OCI-LY1 (cell line): ENCODE measurements around the gene MAF.

Experiments
- H2AFZ ChIP-seq: fragments of 200-600 bp; sonication (generic), shearing (Covaris generic); 2 replicates; pipeline ENCODE4 v1.6.0; 2014; ENCODE audit warnings: antibody characterized with exemption, mild to moderate bottlenecking, low read length
- H3F3A ChIP-seq: fragments of 200-600 bp; sonication (generic), shearing (Covaris generic); 2 replicates; pipeline ENCODE4 v1.6.0; 2014; ENCODE audit warnings: mild to moderate bottlenecking, antibody characterized with exemption, low read length, moderate library complexity; ENCODE audit not compliant: insufficient read depth
- H3K27ac ChIP-seq: fragments of 200-600 bp; sonication (generic); 2 replicates; pipeline ENCODE4 v1.5.1; 2014; ENCODE audit warnings: low read length, mixed run types, mild to moderate bottlenecking, low read depth; ENCODE audit not compliant: poor library complexity, severe bottlenecking
- H3K27me3 ChIP-seq: fragments of 200-600 bp; sonication (generic); 2 replicates; pipeline ENCODE4 v1.6.0; 2014; ENCODE audit warnings: antibody characterized with exemption, mild to moderate bottlenecking, low read length, moderate library complexity; ENCODE audit not compliant: insufficient read depth
- H3K36me3 ChIP-seq: fragments of 200-600 bp; sonication (generic); 2 replicates; pipeline ENCODE4 v1.6.1; 2014; ENCODE audit warnings: mild to moderate bottlenecking, antibody characterized with exemption, low read length, moderate library complexity, mixed read lengths; ENCODE audit not compliant: insufficient read depth
- H3K4me1 ChIP-seq: fragments of 200-600 bp; sonication (generic); 2 replicates; pipeline ENCODE4 v1.5.1; 2014; ENCODE audit warnings: mild to moderate bottlenecking, low read length, moderate library complexity; ENCODE audit not compliant: insufficient read depth, severe bottlenecking
- H3K4me2 ChIP-seq: fragments of 200-600 bp; sonication (generic), shearing (Covaris generic); 2 replicates; pipeline ENCODE4 v1.6.1; 2014; ENCODE audit warnings: low read length
- H3K4me3 ChIP-seq: fragments of 200-600 bp; sonication (generic); 2 replicates; pipeline ENCODE4 v1.5.1; 2014; ENCODE audit warnings: low read length, low read depth, mild to moderate bottlenecking, mixed read lengths; ENCODE audit not compliant: poor library complexity, severe bottlenecking
- H3K79me2 ChIP-seq: fragments of 200-600 bp; shearing (Covaris generic); 2 replicates; pipeline ENCODE4 v1.6.1; 2016; ENCODE audit warnings: mixed run types, low read length, mixed read lengths; ENCODE audit not compliant: insufficient read depth
- H3K9ac ChIP-seq: fragments of 200-600 bp; sonication (generic), shearing (Covaris generic); 2 replicates; pipeline ENCODE4 v1.6.1; 2014; ENCODE audit warnings: mild to moderate bottlenecking, low read length, mixed read lengths
- H3K9me2 ChIP-seq: fragments of 200-600 bp; sonication (generic), shearing (Covaris generic); 2 replicates; pipeline ENCODE4 v1.6.1; 2014; ENCODE audit warnings: low read depth, mild to moderate bottlenecking, low read length, mixed read lengths
- H3K9me3 ChIP-seq: fragments of 200-600 bp; shearing (Covaris generic); 2 replicates; pipeline ENCODE4 v1.6.1; 2014; ENCODE audit warnings: low read length, mixed read lengths
- H4K20me1 ChIP-seq: fragments of 200-600 bp; sonication (generic), shearing (Covaris generic); 2 replicates; pipeline ENCODE4 v1.6.0; 2016; ENCODE audit warnings: mild to moderate bottlenecking, low read length; ENCODE audit not compliant: insufficient read depth
- CTCF ChIP-seq: fragments of 200-600 bp; sonication (generic), shearing (Covaris generic); IDR thresholded peaks from 2 replicates; pipeline ENCODE4 v1.5.1; 2017; ENCODE audit warnings: mild to moderate bottlenecking, antibody characterized with exemption, low read length, moderate library complexity, mixed read lengths
- EZH2 ChIP-seq: fragments of 200-600 bp; sonication (generic), shearing (Covaris generic); IDR thresholded peaks from 2 replicates; pipeline ENCODE4 v1.8.0; 2017; ENCODE audit warnings: borderline replicate concordance, mixed run types, mild to moderate bottlenecking, antibody characterized with exemption, low read length, moderate library complexity, mixed read lengths

The MAF gene

DNA sequence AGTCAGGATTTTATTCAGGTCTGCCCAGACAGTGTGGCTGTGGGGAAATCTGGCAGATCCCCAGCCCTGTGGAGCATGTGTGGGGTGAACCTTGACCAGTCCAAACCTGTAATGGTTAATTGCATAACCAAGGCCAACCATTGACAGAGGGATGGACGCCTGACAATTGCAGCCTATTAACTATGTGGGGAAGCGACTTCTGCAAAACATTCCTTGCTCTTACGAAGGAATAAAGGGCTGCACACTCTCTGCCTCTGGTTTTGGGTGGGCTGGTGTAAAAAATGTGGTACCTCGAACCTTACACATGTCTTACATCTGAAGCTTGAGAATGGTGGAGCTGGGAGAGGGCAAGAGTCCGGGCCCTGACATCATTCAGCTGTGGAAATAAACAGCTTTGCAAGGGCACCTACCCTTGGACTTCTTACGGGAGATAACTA lies 35.8 kb downstream of the MAF start:
- Histone ChIP-seq H3K36me3 (no peaks in the 10 kb centered on the region), H3K9me2 (no peaks in the 10 kb centered on the region), H3K27me3 (no peaks in the 10 kb centered on the region), H3F3A (no peaks in the 10 kb centered on the region), H3K9ac (no peak overlapping the region), H3K4me2 (no peak overlapping the region), H3K27ac (no peak overlapping the region), H3K9me3 (no peaks in the 10 kb centered on the region), H4K20me1 (no peaks in the 10 kb centered on the region), H3K4me1 (no peaks in the 10 kb centered on the region), H3K4me3 (no peak overlapping the region), H2AFZ (no peak overlapping the region), H3K79me2 (no peaks in the 10 kb centered on the region)
- TF ChIP-seq EZH2 (no peak), CTCF (no peak)

DNA sequence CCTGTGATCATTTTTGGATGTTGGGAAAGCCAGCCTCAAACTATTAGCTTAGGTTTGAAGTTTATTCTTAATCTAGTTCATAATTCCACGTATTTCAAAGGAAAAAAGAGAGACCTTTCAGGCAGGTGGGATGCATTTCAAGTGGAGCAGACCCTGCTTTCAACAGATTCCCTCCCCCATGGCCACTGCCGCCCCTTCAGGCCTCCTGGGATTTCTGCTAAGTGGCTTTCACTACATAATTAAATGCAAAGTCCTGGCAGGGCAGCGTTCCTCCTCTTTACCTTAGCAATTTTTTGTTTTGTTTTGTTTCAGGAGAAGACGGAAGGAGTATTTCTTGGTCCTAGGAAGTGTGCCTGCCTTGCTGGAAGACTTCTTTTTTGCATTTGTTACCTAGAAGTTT lies 36.6 kb downstream of the MAF start:
- H3K27me3 ChIP-seq, result no peaks in the 10 kb centered on the region
- TF ChIP-seq CTCF (no peak), EZH2 (no peak)
- H3K79me2 ChIP-seq, result no peaks in the 10 kb centered on the region
- H2AFZ ChIP-seq, result no peak overlapping the region
- H3K4me1 ChIP-seq, result no peaks in the 10 kb centered on the region
- no peaks in the 10 kb centered on the region for H3F3A ChIP-seq
- no peak overlapping the region for H3K27ac ChIP-seq
- H3K9me2 ChIP-seq, result no peaks in the 10 kb centered on the region
- no peaks in the 10 kb centered on the region for H3K9me3 ChIP-seq
- no peaks in the 10 kb centered on the region for H4K20me1 ChIP-seq
- no peak overlapping the region for H3K4me3 ChIP-seq
- no peaks in the 10 kb centered on the region for H3K36me3 ChIP-seq
- no peak overlapping the region for H3K4me2 ChIP-seq
- no peak overlapping the region for H3K9ac ChIP-seq

DNA sequence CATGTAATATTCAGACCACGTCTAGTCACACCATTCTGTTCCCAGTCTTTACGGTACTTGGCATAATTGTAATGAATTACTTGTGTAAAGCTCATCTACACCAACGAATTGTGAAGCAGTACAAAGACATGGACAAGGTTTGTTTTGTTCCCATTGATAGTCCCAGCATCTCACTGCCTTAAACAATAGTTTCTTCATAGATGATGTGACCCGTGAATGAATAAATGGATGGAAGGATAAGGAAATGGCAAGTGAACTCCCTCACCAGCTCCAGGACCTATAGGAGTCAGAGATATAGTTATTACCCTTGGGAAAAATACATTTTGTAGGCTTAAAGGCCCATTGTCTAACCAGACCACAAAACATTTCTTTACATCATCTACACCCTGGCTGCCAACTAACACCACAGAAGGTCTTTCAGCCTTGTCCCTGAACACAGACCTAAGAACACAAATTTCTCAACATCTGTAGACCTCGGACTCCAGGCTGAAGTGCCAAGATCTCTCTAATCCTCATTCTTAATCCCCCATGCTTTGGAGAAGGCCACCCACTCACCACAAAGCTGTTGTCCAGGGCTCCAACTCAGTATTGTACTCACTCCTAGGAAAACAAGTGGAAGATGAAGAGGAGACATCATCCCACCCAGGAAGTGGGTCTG lies 38.2 kb downstream of the MAF start:
- Histone ChIP-seq H4K20me1 (no peaks in the 10 kb centered on the region), H2AFZ (no peak overlapping the region), H3K9me2 (no peaks in the 10 kb centered on the region), H3K36me3 (no peaks in the 10 kb centered on the region), H3K9me3 (no peaks in the 10 kb centered on the region), H3K79me2 (no peaks in the 10 kb centered on the region), H3K4me1 (no peaks in the 10 kb centered on the region), H3K4me2 (no peak overlapping the region), H3K27me3 (no peaks in the 10 kb centered on the region), H3F3A (no peaks in the 10 kb centered on the region), H3K27ac (no peak overlapping the region), H3K9ac (no peak overlapping the region), H3K4me3 (no peak overlapping the region)
- TF ChIP-seq CTCF (no peak), EZH2 (no peak)
